Measurements from ENCODE around the gene PTK7.

The PTK7 gene

DNA sequence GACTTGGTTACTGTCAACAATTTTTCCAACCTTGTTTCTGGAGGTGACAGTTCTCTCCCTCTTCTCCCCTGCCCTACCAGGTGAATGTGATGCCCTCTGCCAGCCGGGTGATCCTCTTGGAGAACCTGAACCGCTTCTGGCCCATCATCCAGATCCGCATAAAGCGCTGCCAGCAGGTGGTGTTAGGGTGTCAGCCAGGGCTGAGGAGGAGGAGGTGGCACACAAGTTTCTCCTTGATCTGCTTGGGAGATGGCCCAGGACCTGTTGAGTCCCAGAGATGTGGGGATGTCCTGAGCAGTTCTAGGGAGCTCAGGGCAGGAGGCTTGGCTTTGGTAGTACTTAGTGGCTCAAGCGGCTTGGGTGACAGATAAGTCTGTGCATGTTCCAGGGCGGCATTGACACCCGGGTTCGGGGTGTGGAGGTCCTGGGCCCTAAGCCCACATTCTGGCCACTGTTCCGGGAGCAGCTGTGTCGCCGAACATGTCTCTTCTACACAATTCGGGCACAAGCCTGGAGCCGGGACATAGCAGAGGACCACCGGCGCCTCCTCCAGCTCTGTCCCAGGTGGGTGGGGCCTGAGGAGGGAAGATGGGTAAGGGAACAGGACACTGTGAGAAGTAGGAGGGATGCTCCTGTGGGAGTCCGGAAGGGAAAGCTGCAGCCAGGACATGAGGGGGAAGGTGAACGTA is 127.1 kb downstream of the PTK7 start:
- H3K4me3 ChIP-seq (ENCODE audit: low read depth, low read length), result no peak overlapping the region

DNA sequence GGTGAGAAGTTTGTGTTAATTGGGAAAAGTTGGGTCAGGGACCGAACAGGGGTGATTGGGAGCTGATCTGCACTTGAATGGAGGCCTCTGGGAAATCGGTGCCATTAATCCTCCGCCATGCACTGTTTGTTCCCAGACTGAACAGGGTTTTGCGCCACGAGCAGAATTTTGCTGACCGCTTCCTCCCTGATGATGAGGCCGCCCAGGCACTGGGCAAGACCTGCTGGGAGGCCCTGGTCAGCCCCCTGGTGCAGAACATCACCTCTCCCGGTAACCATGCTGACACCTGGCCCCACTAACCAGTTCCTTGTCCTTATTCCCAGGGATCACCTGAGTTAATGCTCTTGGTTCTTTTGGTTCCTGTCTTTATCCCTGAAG is 127.6 kb downstream of the PTK7 start:
- H3K4me3 ChIP-seq (ENCODE audit: low read depth, low read length), result no peak overlapping the region

DNA sequence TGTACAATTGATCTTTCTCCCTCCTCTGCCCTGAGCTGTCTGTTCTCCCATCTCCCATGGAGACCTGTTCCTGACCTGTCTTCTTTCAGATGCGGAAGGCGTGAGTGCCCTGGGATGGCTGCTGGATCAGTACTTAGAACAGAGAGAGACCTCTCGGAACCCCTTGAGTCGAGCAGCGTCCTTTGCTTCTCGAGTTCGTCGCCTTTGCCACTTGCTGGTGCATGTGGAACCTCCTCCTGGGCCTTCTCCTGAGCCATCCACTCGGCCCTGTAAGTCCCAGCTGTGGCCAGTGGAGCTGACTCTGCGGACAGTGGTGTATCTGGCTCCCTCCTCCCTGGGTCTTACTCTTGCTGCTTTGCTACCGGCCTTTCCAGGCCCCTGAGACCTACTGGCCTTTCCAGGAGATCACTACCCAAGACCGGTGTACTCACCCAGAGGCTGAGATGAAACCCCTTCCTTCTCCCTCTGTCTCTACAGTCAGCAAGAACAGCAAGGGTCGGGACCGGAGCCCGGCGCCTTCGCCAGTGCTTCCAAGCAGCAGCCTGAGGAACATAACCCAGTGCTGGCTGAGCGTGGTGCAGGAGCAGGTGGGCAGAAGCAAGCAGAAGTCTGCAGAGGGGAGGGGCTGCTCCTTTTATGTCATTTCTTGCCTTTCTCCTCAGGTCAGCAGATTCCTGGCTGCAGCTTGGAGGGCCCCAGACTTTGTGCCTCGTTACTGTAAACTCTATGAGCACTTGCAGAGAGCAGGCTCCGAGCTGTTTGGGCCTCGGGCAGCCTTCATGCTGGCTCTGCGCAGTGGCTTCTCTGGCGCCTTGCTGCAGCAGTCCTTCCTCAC is 128.4 kb downstream of the PTK7 start:
- H3K4me3 ChIP-seq (ENCODE audit: low read depth, low read length), result no peak overlapping the region

DNA sequence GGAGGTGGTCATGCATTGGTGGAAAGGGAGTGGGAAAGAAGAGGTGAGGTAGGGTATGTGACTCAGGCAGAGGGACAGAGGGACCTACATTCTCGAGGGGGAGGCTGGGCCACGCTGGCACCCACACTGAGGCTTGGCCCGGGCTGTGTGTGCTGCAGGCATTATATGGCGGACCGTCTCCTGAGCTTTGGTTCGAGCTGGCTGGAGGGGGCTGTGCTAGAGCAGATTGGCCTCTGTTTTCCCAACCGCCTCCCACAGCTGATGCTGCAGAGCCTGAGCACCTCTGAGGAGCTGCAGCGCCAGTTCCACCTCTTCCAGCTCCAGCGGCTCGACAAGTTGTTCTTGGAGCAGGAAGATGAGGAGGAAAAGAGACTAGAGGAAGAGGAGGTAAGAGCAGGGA is 129.7 kb downstream of the PTK7 start:
- H3K4me3 ChIP-seq (ENCODE audit: low read depth, low read length), result no peak overlapping the region

DNA sequence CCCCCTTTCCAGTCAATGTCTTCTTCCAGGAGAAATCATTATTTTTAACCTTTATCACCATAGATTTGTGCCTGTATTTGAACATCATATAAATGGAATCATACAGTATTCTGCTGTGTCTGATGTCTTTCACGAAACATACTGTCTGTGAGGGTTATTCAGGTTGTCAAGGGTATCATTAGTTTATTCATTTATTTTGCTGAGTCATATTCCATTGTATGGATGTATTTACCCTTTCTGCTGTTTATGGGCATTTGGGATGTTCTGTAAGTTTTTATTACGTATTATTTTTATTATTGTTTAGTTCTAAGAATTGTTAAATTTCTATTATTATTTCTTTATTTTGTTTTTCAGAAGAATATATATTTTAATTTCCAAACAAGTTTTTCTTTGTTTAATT is 131.2 kb downstream of the PTK7 start:
- H3K4me3 ChIP-seq (ENCODE audit: low read depth, low read length), result no peak overlapping the region

All from iPS-11a (cell line).